ENCODE measurements around the gene CYP4V2.
"Not testable (repeated sequence)": the region's sequence is repeated elsewhere in the genome, so short reads cannot be mapped to it uniquely, and the experiment has no call there.

- TF ChIP-seq CTCF (IDR thresholded peaks at IDR 0.05; ENCODE audit: insufficient read depth, low read depth, low read length); EZH2 (IDR thresholded peaks at IDR 0.05; ENCODE audit: insufficient read depth, low read length): not testable (repeated sequence)
Measured at GRCh38 chr4:186247062-186247752, 55.8 kb downstream of the CYP4V2 start.
